Right hindlimb (tissue), 1 donor: ENCODE data around the gene GRID1.
"Not testable (repeated sequence)": the region's sequence is repeated elsewhere in the genome, so short reads cannot be mapped to it uniquely, and the experiment has no call there.

Experiments
- DNase-seq: peaks from one replicate; pipeline ENCODE4 v3.0.0-alpha.2; 2018

The GRID1 gene

GRCh38 chr10:85858776-85859515 is 507.6 kb downstream of the GRID1 start:
- no peak for DNase-seq

DNA sequence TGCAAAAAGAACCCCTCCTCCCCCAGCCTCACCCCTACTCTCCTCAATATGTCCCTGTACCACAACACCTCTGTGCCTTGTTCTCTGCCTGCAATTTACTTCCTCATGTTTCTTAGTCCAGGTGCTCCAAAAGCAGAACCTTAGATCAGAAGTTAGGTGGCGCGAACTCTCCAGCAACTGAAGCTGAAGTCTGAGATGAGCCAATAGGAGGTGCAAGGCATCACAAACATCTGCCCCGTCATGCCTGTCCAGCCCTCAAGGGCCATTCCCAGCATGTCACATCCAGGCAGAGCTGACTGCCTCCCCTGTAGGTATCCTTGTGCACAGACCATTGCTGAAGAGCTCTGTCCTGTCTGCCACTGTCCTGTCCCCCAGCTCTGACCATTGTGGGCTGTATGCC is 508.8 kb downstream of the GRID1 start:
- no peak for DNase-seq

GRCh38 chr10:85857305-85857704 is 509.3 kb downstream of the GRID1 start:
- DNase-seq: no peak

- no peak for DNase-seq
Measured at GRCh38 chr10:85851934-85852333, 514.7 kb downstream of the GRID1 start.

- no peak for DNase-seq
Measured at GRCh38 chr10:85851325-85851724, 515.3 kb downstream of the GRID1 start.

DNA sequence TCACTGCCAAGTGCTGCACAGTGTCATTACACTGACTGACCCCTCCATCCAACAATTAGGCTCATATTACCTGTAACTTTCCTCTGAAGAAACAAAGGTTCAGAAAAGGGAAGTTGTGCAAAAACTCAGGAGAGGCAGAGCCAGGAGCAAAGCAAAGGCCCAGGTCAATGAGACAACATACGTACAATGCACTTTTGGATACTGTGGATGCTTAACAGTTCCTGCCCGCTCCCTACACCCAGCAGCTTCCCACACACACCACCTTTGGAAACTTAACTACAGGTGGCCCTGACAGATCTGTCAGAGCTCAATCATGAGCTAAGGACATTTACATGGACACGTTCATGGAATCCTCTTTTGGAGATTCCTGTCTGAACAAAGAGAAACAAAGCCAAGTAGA is 515.9 kb downstream of the GRID1 start:
- no peak for DNase-seq

- no peak for DNase-seq
Measured at GRCh38 chr10:85849315-85849714, 517.3 kb downstream of the GRID1 start.

DNA sequence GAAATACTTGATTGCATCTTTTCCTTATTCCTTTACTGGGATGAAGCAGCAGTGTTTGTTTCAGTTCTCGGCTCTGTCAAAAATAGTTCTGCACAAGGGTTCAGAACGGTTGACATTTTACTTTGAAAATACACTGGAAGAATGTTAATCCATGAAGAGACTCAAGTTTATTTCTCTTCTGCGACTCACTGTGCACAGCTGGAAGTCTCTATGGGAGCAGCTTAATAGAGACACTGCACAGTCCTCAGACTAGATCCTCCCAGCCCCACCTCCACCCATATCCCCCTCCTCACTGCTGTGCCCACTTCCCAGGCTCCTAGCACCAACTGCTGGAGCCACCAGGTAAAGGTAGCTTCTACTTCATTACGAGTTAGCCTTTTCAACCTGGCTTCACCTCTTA is 517.8 kb downstream of the GRID1 start:
- DNase-seq: no peak

GRCh38 chr10:85847085-85847484 is 519.5 kb downstream of the GRID1 start:
- no peak for DNase-seq

GRCh38 chr10:85838660-85839059 is 527.9 kb downstream of the GRID1 start:
- DNase-seq: not testable (repeated sequence)

- DNase-seq: no peak
Measured at GRCh38 chr10:85832988-85833387, 533.6 kb downstream of the GRID1 start.

DNA sequence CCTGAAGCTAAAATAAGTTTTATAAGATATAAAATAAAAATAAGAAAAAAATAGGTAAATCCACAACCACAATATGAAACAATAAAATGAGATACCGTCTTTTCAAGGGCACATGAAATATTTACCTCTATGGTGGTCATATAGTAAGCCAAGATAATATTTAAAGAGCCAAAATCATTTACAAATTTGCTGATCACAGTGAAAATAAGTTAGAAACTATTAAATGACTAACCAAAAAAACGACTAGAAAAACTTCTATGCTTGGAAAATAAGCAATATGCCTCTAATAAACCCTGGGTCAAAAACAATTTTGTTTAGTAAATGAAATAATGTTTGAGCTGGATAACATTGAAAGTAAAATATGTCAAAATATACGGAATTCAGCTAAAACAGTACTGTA is 535.2 kb downstream of the GRID1 start:
- DNase-seq: no peak

GRCh38 chr10:85826377-85826776 is 540.2 kb downstream of the GRID1 start:
- DNase-seq: no peak

- no peak for DNase-seq
Measured at GRCh38 chr10:85811405-85811804, 555.2 kb downstream of the GRID1 start.

- DNase-seq: no peak
Measured at GRCh38 chr10:85810674-85811073, 555.9 kb downstream of the GRID1 start.

DNA sequence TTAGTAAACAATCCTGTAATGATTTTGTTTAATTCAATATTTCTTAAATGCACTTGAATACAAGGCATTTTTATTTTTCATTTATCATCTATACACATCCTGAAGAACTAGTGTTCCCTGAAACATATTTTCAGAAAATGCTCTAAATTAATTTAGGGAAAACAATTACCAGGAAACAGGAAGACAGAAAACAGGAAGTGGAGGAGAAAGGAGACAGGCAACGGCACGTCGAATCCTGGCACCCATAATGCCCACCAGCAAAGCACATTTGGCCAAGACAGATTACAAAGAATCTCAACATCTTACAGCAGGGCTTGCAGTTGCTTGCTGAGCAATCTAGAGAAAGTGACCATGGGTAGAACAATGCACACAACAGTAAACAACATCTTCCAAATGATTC is 571.1 kb downstream of the GRID1 start:
- DNase-seq: no peak

GRCh38 chr10:85794553-85794952 is 572.0 kb downstream of the GRID1 start:
- no peak for DNase-seq

- DNase-seq: no peak
Measured at GRCh38 chr10:85792533-85792858, 574.1 kb downstream of the GRID1 start.

GRCh38 chr10:85791818-85792532 is 574.6 kb downstream of the GRID1 start:
- DNase-seq: peak; percentile 61

DNA sequence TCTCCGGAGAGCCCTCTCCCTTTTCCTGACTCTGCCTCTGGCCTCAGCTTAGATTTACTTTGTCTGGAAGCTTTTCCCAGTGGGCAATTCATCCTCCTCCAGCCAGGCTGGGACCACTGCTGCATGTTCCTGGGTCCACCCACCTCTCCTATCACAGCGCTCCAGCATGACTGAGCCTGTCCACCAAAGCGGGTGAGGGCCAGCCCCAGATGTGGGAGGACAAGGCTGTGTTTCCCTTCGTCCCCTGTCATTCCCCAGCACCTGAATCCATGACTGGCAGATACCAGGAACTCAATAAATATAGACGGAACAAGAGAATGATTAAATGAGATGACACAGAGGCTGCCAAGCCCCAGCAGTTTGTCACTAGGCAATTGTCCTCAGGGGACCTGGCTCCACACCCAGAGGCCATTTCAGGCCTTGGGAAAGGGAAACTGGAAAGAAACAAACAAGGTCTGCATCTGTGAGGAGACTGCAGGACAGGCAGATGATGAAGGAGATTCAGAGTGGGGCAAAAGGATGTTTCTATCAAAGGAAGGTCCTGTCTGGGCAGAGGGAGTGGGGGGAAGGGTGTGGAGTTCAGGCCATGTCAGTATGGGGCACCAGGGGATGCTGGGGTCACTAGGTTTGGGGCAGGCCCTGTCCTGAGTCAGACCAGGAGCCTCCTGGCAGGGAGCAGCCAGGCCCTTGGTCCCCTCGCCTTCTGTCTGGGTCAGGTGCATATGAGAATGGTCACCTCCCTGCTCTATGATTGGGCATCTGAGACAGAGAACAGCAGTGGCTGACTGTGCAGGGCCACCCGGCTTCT is 576.4 kb downstream of the GRID1 start:
- no peak for DNase-seq

- no peak for DNase-seq
Measured at GRCh38 chr10:85789125-85789524, 577.5 kb downstream of the GRID1 start.

GRCh38 chr10:85788570-85788969 is 578.0 kb downstream of the GRID1 start:
- DNase-seq: no peak

GRCh38 chr10:85787881-85788280 is 578.7 kb downstream of the GRID1 start:
- no peak for DNase-seq

GRCh38 chr10:85787393-85787792 is 579.2 kb downstream of the GRID1 start:
- no peak for DNase-seq
